Measurements from ENCODE around the gene GPR161.

DNA sequence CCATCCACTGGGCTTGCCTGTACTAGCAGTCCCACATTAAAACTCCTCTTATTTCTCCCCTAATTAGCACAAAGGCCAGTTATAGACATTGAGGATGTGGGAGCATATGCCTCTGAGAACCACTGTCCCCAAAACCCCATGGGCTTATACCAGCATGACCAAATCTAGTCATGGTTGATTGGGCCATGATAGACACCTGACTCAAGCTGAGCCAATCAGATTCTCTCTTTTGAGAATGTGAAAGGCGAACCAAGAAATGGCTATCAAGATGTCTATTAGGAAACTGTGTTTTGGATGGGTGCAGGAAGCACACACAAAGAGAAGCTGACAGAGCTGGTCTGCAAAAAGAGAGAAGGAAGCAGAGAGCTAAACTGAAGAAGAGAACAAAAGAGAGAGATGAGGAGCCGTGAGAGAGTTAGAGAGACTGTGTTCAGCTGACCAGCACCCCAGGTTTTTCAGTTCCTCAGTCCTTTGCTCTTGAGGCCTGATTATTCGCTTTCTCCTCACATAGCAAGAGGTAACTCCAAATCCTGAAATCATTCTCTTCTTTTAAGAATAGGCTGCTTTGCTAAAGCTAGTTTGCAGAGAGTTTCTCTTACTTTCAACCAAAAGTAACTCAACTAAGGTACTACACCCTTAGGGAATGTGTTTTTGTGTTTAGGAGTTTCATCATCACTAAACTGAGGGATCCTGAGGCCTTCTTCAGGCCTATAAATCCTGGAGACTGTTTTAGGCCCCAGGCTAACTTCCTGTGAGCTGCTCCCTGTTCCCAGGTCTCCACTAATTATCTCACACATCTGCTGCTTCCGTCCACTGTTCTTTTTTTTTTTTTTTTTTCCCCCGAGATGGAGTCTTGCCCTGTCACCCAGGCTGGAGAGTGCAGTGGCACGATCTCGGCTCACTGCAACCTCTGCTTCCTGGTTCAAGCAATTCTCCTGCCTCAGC is 34.1 kb upstream of the GPR161 start:
- no peak for TF ChIP-seq EZH2 (IDR thresholded peaks at IDR 0.05; ENCODE audit: insufficient read depth, low read length)
- TF ChIP-seq, protein P1, sequence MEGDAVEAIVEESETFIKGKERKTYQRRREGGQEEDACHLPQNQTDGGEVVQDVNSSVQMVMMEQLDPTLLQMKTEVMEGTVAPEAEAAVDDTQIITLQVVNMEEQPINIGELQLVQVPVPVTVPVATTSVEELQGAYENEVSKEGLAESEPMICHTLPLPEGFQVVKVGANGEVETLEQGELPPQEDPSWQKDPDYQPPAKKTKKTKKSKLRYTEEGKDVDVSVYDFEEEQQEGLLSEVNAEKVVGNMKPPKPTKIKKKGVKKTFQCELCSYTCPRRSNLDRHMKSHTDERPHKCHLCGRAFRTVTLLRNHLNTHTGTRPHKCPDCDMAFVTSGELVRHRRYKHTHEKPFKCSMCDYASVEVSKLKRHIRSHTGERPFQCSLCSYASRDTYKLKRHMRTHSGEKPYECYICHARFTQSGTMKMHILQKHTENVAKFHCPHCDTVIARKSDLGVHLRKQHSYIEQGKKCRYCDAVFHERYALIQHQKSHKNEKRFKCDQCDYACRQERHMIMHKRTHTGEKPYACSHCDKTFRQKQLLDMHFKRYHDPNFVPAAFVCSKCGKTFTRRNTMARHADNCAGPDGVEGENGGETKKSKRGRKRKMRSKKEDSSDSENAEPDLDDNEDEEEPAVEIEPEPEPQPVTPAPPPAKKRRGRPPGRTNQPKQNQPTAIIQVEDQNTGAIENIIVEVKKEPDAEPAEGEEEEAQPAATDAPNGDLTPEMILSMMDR (IDR thresholded peaks at IDR 0.05; ENCODE audit: insufficient read depth, low read depth, low read length): no peak

Measured in astrocyte (in vitro differentiated cells and primary cell).